HFF-Myc (cell line): ENCODE data around the gene PRTFDC1.

ENCODE experiments used
- DNase-seq: peaks from one replicate; pipeline ENCODE4 v3.0.0-alpha.2; 2011; ENCODE audit warnings: low read depth; ENCODE audit errors: extremely low read depth
- H3K4me3 ChIP-seq: replicated peaks from 2 replicates; pipeline ENCODE4 v1.5.1; 2011; ENCODE audit warnings: low read depth, mild to moderate bottlenecking, control low read depth, low read length
- CTCF ChIP-seq: IDR thresholded peaks from 2 replicates; pipeline ENCODE4 v1.5.1; 2012; ENCODE audit warnings: mild to moderate bottlenecking, low read depth, low read length, control low read depth; ENCODE audit errors: missing control alignments

Gene PRTFDC1

GRCh38 chr10:24907956-24908355, 44.5 kb downstream of the PRTFDC1 start:
- TF ChIP-seq CTCF = no peak
- DNase-seq = no peak

GRCh38 chr10:24906372-24906771, 46.0 kb downstream of the PRTFDC1 start:
- TF ChIP-seq CTCF = no peak
- no peak for DNase-seq
- no peak overlapping the region for H3K4me3 ChIP-seq

More at GRCh38 chr10:24907956-24908355, 44.5 kb downstream of the PRTFDC1 start:
- no peak overlapping the region for H3K4me3 ChIP-seq

- no peak for TF ChIP-seq CTCF
- H3K4me3 ChIP-seq = no peak overlapping the region
- no peak for DNase-seq
These were observed 47.6 kb downstream of the PRTFDC1 start for GRCh38 chr10:24904824-24905223.

GRCh38 chr10:24902400-24902728, 50.0 kb downstream of the PRTFDC1 start:
- no peak overlapping the region for H3K4me3 ChIP-seq
- no peak for TF ChIP-seq CTCF
- DNase-seq = no peak

- peak; percentile 90 for DNase-seq
- TF ChIP-seq CTCF = no peak
- H3K4me3 ChIP-seq = no peak overlapping the region
These were observed 50.6 kb downstream of the PRTFDC1 start for GRCh38 chr10:24901686-24902399.

- no peak for DNase-seq
- no peak for TF ChIP-seq CTCF
- H3K4me3 ChIP-seq = no peak overlapping the region
These were observed 51.3 kb downstream of the PRTFDC1 start for GRCh38 chr10:24900888-24901685.
